Measurements from ENCODE around the gene BOD1L1. TPM values are rescaled to one million over a fixed set of nuclear protein-coding genes. Genes with fewer than 3 reads are reported as not detected.

Gene BOD1L1
- total RNA-seq, 4 donors from 2014 or later = 30.3 to 39.8 (median 34.8) TPM

GRCh38 chr4:13641084-13641483 is 13.6 kb upstream of the BOD1L1 start:
- DNase-seq (ENCODE audit: extremely low spot score) = no peak
- no peak for TF ChIP-seq CTCF (IDR thresholded peaks at IDR 0.05)
- TF ChIP-seq POLR2AphosphoS5 (IDR thresholded peaks at IDR 0.05) = no peak
- TF ChIP-seq EP300 (IDR thresholded peaks at IDR 0.05) = no peak
- no peak for TF ChIP-seq POLR2A (IDR thresholded peaks at IDR 0.05; ENCODE audit: low read depth)
- no peaks in the 10 kb centered on the region for H3K36me3 ChIP-seq
- no peak overlapping the region for H3K4me3 ChIP-seq
- no peak overlapping the region for H3K27ac ChIP-seq (replicated peaks in 1 of 4)
- H3K9me3 ChIP-seq = no peaks in the 10 kb centered on the region
- H3K4me1 ChIP-seq = peaks cover 15 to 26% (median 19%) of the 10 kb centered on the region in 4 donors
- 34% methylated on average over 6 of the region's 6 CpGs for WGBS
- no peaks in the 10 kb centered on the region for H3K27me3 ChIP-seq
- intact Hi-C loops (cut with DNase I) = no loop called here

GRCh38 chr4:13640149-13640940 is 12.8 kb upstream of the BOD1L1 start:
- no peaks in the 10 kb centered on the region for H3K36me3 ChIP-seq
- H3K9me3 ChIP-seq = no peaks in the 10 kb centered on the region
- no peak for DNase-seq (ENCODE audit: extremely low spot score)
- H3K4me3 ChIP-seq = no peak overlapping the region
- WGBS = 43% methylated on average over 8 of the region's 8 CpGs
- H3K27ac ChIP-seq (replicated peaks in 1 of 4) = no peak overlapping the region
- H3K27me3 ChIP-seq = no peaks in the 10 kb centered on the region
- TF ChIP-seq POLR2AphosphoS5 (IDR thresholded peaks at IDR 0.05) = no peak
- peaks cover 15 to 26% (median 19%) of the 10 kb centered on the region in 4 donors for H3K4me1 ChIP-seq
- intact Hi-C loops (cut with DNase I) = no loop called here

DNA sequence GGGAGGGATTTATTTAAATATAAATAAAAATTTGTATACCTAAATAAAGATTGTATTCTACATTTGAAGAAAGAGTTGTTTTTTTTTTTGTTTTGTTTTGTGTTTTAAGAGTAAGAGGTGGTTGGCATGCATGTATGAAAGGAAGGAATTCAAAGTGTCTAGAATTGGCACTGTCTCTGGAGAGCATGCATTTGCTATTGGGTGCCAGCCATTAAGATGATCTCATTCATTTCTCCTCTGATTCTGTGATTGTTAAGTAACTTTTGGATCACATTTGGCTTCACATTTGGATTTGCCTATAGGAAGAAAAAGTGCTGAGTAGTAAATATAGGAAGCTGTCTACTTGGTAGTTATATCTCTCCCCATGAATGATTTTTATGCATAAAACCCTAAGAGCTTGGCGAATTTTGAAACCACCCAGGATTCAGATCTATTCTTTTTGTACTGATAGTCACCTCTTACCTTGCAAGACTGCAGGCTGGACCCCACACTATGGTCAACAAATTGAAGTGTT is 7.8 kb upstream of the BOD1L1 start:
- H3K36me3 ChIP-seq = no peaks in the 10 kb centered on the region
- H3K4me1 ChIP-seq = peaks cover 0 to 3% (median under 1%) of the 10 kb centered on the region in 4 donors
- no peaks in the 10 kb centered on the region for H3K27me3 ChIP-seq
- TF ChIP-seq POLR2A (IDR thresholded peaks at IDR 0.05; ENCODE audit: low read depth) = no peak
- no peak for TF ChIP-seq EP300 (IDR thresholded peaks at IDR 0.05)
- no peak for TF ChIP-seq POLR2AphosphoS5 (IDR thresholded peaks at IDR 0.05)
- TF ChIP-seq CTCF (IDR thresholded peaks at IDR 0.05) = no peak
- no peaks in the 10 kb centered on the region for H3K9me3 ChIP-seq
- DNase-seq (ENCODE audit: extremely low spot score) = no peak
- no peak overlapping the region for H3K27ac ChIP-seq (replicated peaks in 1 of 4)
- intact Hi-C loops (cut with DNase I) = no loop called here
- WGBS = 88% methylated on average over 1 of the region's 1 CpG
- H3K4me3 ChIP-seq = no peak overlapping the region

DNA sequence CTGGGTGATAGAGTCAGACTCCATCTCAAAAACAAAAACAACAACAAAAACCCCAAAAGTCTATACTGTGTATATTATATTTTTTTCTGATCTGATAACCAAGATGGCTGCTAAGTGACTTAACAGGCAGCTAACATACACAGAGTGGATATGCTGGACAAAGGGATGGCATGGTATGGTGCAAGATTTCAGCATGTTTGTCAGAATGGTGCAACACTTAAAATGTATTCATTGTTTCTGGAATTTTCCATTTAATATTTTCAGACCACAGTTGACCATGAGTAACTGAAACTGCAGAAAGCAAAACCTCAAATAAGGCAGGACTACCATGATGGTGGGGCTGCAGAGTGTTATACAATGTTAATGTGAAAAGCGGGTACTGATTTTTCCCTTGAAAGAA is 6.1 kb upstream of the BOD1L1 start:
- intact Hi-C loops (cut with DNase I) = no loop called here
- no peak overlapping the region for H3K4me3 ChIP-seq
- no peaks in the 10 kb centered on the region for H3K9me3 ChIP-seq
- TF ChIP-seq POLR2A (IDR thresholded peaks at IDR 0.05; ENCODE audit: low read depth) (no peak), CTCF (IDR thresholded peaks at IDR 0.05) (no peak), POLR2AphosphoS5 (IDR thresholded peaks at IDR 0.05) (no peak), EP300 (IDR thresholded peaks at IDR 0.05) (no peak)
- H3K4me1 ChIP-seq = peaks cover 0 to 3% (median 1%) of the 10 kb centered on the region in 4 donors
- 100% methylated on average over 1 of the region's 1 CpG for WGBS
- H3K27me3 ChIP-seq = no peaks in the 10 kb centered on the region
- no peak for DNase-seq (ENCODE audit: extremely low spot score)
- H3K27ac ChIP-seq (replicated peaks in 1 of 4) = no peak overlapping the region
- no peaks in the 10 kb centered on the region for H3K36me3 ChIP-seq

DNA sequence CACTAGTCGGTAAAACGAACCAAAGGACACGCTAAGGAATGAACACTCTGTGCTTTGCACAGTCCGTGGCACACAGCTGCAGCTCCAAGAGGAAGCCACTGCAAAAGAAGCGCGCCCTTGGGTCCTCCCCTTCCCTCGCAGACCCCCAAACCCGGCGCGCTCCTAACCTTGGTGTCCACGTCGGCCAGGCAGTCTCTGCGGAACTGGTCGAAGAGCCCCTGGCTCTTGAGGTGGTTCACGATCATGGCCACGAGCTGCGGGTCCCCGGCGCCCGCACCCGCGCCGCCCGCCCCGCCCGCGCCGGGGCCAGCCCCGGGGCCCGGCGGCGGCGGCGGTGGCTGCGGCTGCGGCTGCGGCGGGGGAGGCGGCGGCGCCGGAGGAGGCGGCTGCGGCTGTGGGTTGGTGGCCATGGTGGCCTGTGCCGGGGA is 333 bp downstream of the BOD1L1 start:
- H3K27me3 ChIP-seq = no peaks in the 10 kb centered on the region
- H3K4me1 ChIP-seq = peaks cover 24 to 51% (median 37%) of the 10 kb centered on the region in 4 donors
- H3K9me3 ChIP-seq = no peaks in the 10 kb centered on the region
- no peak for DNase-seq (ENCODE audit: extremely low spot score)
- intact Hi-C loops (cut with DNase I) = no loop called here
- 0% methylated on average over 20 of the region's 45 CpGs for WGBS
- H3K27ac ChIP-seq (replicated peaks in 1 of 4) = peak overlapping the region; percentile 91 to 96 (median 94)
- TF ChIP-seq POLR2A (IDR thresholded peaks at IDR 0.05; ENCODE audit: low read depth) (no peak), CTCF (IDR thresholded peaks at IDR 0.05) (no peak), EP300 (IDR thresholded peaks at IDR 0.05) (no peak), POLR2AphosphoS5 (IDR thresholded peaks at IDR 0.05) (no peak)
- H3K36me3 ChIP-seq = no peaks in the 10 kb centered on the region
- peak overlapping the region; percentile 81 to 95 (median 85) for H3K4me3 ChIP-seq

Data from esophagus muscularis mucosa (tissue), 4 donors.